ENCODE measurements around the gene DRAXIN.

DRAXIN gene

DNA sequence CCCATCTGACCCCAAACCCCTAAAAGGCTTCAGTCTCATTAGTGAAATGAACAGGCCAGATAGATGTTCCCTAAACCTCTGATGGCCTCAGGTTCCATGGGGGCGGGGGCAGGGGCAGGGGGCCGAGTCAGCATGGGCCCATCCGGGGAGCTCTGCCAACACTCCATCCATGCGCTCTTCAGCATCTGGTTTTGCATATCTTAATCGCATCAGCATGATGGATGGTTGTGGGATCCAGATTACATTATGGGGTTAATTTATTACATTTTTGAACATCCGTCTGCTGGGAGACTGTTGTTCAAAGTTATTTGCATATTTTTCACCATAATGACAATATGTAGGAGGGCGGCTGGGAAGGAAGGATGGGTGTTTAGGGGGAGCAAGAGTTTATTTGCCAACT, 7.4 kb upstream of the DRAXIN start:
- Histone ChIP-seq H3K36me3 (ENCODE audit: control insufficient read depth in 2 of 2, insufficient read depth in 1 of 2, low read length in 2 of 2) (peaks cover 0 to 5% of the 10 kb centered on the region in 2 experiments; a peak in 1 of 3 replicates), H3K4me1 (ENCODE audit: control insufficient read depth, insufficient read depth, low read length) (peaks cover 3% of the 10 kb centered on the region; the same call in 1 of the 2 replicates), H3K27ac (ENCODE audit: extremely low read depth, low read depth, low read length) (no peak overlapping the region), H3K9me3 (ENCODE audit: control insufficient read depth, insufficient read depth, low read depth, low read length) (no peaks in the 10 kb centered on the region), H3K4me3 (ENCODE audit: low read depth, low read length) (no peak overlapping the region)
- ChIA-PET POLR2A (no interaction called here), CTCF (interaction anchor here (1.0 to 2.1 kb wide), 2 partner anchors 20 to 36 kb away, joined by 3 to 6 read pairs; partner anchors contain the start of gene FBXO6)
- 0 out of 2 replicates have a peak, but pooled peaks have one; percentile 27 for TF ChIP-seq ZNF423 (tag by site-specific recombination; IDR thresholded peaks at IDR 0.05)
- peak; percentile 93 for TF ChIP-seq ZBTB17 (tag by site-specific recombination; IDR thresholded peaks at IDR 0.05)
- TF ChIP-seq, protein P1, sequence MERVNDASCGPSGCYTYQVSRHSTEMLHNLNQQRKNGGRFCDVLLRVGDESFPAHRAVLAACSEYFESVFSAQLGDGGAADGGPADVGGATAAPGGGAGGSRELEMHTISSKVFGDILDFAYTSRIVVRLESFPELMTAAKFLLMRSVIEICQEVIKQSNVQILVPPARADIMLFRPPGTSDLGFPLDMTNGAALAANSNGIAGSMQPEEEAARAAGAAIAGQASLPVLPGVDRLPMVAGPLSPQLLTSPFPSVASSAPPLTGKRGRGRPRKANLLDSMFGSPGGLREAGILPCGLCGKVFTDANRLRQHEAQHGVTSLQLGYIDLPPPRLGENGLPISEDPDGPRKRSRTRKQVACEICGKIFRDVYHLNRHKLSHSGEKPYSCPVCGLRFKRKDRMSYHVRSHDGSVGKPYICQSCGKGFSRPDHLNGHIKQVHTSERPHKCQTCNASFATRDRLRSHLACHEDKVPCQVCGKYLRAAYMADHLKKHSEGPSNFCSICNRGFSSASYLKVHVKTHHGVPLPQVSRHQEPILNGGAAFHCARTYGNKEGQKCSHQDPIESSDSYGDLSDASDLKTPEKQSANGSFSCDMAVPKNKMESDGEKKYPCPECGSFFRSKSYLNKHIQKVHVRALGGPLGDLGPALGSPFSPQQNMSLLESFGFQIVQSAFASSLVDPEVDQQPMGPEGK (tag by site-specific recombination; IDR thresholded peaks at IDR 0.05), result peak; percentile 26; the same call in 1 of the 2 replicates
- no peak for TF ChIP-seq ZNF211 (tag by site-specific recombination; IDR thresholded peaks at IDR 0.05; ENCODE audit: low read depth)
- TF ChIP-seq SP7 (tag by site-specific recombination; IDR thresholded peaks at IDR 0.05), result 0 out of 2 replicates have a peak, but pooled peaks have one; percentile 37
- peak; percentile 47; the same call in 1 of the 2 replicates for TF ChIP-seq ZBTB48 (tag by site-specific recombination; IDR thresholded peaks at IDR 0.05)
- no peak for TF ChIP-seq ZNF175 (tag by site-specific recombination; IDR thresholded peaks at IDR 0.05)
- TF ChIP-seq ZEB2 (tag by site-specific recombination; IDR thresholded peaks at IDR 0.05), result peak; percentile 34; the same call in 1 of the 2 replicates

DNA sequence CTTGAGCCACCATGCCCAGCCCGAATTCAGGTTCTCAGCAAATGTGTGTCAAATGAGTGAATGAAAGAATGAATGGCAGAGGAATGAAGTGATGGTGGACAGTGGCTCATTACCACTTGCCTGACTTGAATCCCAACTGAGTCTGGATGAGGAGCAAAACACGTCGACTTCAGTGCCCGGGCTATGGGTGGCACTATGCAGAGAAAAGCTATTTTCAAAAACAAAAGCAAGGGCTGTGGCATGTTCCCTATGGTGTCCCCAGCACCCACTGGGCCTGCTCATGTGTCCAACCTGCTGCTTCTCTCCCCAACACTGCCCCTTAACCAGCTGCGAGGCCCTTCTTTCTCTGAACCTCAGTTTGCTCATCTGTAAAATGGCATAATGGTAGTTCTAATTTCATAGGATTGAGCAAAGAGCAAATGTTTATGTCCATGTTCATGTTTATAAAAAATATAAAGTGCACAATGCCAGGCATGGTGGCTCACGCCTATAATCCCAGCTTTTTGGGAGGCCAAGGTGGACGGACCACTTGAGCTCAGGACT, 6.2 kb upstream of the DRAXIN start:
- H3K4me3 ChIP-seq (ENCODE audit: low read depth, low read length), result no peak overlapping the region
- ChIA-PET CTCF (interaction anchor here (0.6 to 2.1 kb wide), 4 partner anchors 12 to 24 kb away, joined by 3 to 6 read pairs (median 4); partner anchors contain the start of gene FBXO6), POLR2A (no interaction called here)
- H3K27ac ChIP-seq (ENCODE audit: extremely low read depth, low read depth, low read length), result no peak overlapping the region
- no peaks in the 10 kb centered on the region for H3K36me3 ChIP-seq (ENCODE audit: control insufficient read depth in 2 of 2, insufficient read depth in 1 of 2, low read length in 2 of 2)
- H3K9me3 ChIP-seq (ENCODE audit: control insufficient read depth, insufficient read depth, low read depth, low read length), result no peaks in the 10 kb centered on the region
- H3K4me1 ChIP-seq (ENCODE audit: control insufficient read depth, insufficient read depth, low read length), result peaks cover 13% of the 10 kb centered on the region; the same call in 1 of the 2 replicates
- TF ChIP-seq ZNF791 (tag by site-specific recombination; IDR thresholded peaks at IDR 0.05), result no peak
- TF ChIP-seq, protein P2, sequence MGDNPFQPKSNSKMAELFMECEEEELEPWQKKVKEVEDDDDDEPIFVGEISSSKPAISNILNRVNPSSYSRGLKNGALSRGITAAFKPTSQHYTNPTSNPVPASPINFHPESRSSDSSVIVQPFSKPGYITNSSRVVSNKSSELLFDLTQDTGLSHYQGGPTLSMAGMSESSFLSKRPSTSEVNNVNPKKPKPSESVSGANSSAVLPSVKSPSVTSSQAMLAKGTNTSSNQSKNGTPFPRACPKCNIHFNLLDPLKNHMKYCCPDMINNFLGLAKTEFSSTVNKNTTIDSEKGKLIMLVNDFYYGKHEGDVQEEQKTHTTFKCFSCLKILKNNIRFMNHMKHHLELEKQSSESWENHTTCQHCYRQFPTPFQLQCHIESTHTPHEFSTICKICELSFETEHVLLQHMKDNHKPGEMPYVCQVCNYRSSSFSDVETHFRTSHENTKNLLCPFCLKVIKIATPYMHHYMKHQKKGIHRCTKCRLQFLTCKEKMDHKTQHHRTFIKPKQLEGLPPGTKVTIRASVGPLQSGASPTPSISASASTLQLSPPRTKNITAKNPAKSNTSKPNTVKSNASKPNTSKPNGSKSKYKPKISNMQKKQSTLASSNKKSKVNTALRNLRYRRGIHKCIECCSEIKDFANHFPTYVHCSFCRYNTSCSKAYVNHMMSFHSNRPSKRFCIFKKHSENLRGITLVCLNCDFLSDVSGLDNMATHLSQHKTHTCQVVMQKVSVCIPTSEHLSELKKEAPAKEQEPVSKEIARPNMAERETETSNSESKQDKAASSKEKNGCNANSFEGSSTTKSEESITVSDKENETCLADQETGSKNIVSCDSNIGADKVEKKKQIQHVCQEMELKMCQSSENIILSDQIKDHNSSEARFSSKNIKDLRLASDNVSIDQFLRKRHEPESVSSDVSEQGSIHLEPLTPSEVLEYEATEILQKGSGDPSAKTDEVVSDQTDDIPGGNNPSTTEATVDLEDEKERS (tag by site-specific recombination; IDR thresholded peaks at IDR 0.05), result no peak
- TF ChIP-seq, protein P3, sequence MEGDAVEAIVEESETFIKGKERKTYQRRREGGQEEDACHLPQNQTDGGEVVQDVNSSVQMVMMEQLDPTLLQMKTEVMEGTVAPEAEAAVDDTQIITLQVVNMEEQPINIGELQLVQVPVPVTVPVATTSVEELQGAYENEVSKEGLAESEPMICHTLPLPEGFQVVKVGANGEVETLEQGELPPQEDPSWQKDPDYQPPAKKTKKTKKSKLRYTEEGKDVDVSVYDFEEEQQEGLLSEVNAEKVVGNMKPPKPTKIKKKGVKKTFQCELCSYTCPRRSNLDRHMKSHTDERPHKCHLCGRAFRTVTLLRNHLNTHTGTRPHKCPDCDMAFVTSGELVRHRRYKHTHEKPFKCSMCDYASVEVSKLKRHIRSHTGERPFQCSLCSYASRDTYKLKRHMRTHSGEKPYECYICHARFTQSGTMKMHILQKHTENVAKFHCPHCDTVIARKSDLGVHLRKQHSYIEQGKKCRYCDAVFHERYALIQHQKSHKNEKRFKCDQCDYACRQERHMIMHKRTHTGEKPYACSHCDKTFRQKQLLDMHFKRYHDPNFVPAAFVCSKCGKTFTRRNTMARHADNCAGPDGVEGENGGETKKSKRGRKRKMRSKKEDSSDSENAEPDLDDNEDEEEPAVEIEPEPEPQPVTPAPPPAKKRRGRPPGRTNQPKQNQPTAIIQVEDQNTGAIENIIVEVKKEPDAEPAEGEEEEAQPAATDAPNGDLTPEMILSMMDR (tag by site-specific recombination; IDR thresholded peaks at IDR 0.05), result no peak
- no peak for TF ChIP-seq ZNF341 (tag by site-specific recombination; IDR thresholded peaks at IDR 0.05; ENCODE audit: low read depth)
- TF ChIP-seq GLIS2 (tag by site-specific recombination; IDR thresholded peaks at IDR 0.05), result no peak
- TF ChIP-seq ZNF621 (tag by site-specific recombination; IDR thresholded peaks at IDR 0.05), result no peak
- TF ChIP-seq ZNF37A (tag by site-specific recombination; IDR thresholded peaks at IDR 0.05), result no peak
- no peak for TF ChIP-seq SCRT2 (tag by site-specific recombination; IDR thresholded peaks at IDR 0.05)
- TF ChIP-seq, protein P4, sequence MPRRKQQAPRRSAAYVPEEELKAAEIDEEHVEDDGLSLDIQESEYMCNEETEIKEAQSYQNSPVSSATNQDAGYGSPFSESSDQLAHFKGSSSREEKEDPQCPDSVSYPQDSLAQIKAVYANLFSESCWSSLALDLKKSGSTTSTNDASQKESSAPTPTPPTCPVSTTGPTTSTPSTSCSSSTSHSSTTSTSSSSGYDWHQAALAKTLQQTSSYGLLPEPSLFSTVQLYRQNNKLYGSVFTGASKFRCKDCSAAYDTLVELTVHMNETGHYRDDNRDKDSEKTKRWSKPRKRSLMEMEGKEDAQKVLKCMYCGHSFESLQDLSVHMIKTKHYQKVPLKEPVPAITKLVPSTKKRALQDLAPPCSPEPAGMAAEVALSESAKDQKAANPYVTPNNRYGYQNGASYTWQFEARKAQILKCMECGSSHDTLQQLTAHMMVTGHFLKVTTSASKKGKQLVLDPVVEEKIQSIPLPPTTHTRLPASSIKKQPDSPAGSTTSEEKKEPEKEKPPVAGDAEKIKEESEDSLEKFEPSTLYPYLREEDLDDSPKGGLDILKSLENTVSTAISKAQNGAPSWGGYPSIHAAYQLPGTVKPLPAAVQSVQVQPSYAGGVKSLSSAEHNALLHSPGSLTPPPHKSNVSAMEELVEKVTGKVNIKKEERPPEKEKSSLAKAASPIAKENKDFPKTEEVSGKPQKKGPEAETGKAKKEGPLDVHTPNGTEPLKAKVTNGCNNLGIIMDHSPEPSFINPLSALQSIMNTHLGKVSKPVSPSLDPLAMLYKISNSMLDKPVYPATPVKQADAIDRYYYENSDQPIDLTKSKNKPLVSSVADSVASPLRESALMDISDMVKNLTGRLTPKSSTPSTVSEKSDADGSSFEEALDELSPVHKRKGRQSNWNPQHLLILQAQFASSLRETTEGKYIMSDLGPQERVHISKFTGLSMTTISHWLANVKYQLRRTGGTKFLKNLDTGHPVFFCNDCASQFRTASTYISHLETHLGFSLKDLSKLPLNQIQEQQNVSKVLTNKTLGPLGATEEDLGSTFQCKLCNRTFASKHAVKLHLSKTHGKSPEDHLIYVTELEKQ (tag by site-specific recombination; IDR thresholded peaks at IDR 0.05; ENCODE audit: borderline replicate concordance), result no peak
- TF ChIP-seq ZBTB1 (tag by site-specific recombination; IDR thresholded peaks at IDR 0.05), result no peak
- TF ChIP-seq, protein P5, sequence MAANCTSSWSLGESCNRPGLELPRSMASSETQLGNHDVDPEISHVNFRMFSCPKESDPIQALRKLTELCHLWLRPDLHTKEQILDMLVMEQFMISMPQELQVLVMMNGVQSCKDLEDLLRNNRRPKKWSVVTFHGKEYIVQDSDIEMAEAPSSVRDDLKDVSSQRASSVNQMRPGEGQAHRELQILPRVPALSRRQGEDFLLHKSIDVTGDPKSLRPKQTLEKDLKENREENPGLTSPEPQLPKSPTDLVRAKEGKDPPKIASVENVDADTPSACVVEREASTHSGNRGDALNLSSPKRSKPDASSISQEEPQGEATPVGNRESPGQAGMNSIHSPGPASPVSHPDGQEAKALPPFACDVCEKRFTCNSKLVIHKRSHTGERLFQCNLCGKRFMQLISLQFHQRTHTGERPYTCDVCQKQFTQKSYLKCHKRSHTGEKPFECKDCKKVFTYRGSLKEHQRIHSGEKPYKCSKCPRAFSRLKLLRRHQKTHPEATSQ (tag by site-specific recombination; IDR thresholded peaks at IDR 0.05), result no peak
- no peak for TF ChIP-seq ZNF114 (tag by site-specific recombination; IDR thresholded peaks at IDR 0.05)
- TF ChIP-seq ZNF830 (tag by site-specific recombination; IDR thresholded peaks at IDR 0.05; ENCODE audit: low read depth), result no peak
- no peak for TF ChIP-seq BCL11B (tag by site-specific recombination; IDR thresholded peaks at IDR 0.05; ENCODE audit: low read depth)
- TF ChIP-seq BCL11A (tag by site-specific recombination; IDR thresholded peaks at IDR 0.05; ENCODE audit: low read depth), result no peak

Measured in HEK293 (cell line).